KG1 (cell line): Measurements from ENCODE around the gene RBP3.

Experiments used
- DNase-seq: peaks from one replicate; lab custom pipeline; 2025; lab: John Stamatoyannopoulos, UW

Gene RBP3

GRCh38 chr10:47358457-47358856 is 10.3 kb downstream of the RBP3 start:
- no peak for DNase-seq

DNA sequence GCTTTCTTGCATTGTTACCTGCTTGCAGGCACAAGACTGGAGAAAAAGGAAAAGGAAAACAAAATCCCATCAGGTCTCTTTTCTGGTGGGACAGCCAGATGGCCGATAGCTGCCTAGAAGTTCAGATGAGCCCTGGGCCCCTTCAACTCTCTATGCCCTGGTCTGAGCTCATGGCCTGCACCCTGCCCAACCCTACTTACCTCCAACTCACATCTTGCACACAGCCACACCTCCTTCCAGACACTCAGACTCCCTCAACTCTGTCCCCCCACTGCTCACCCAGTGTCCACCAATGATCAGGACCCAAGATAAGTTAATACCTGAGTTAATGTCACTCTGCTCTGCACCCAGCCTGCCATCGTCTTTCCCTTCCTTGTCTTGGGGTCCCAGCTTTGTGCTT is 10.9 kb downstream of the RBP3 start:
- DNase-seq, result no peak

DNA sequence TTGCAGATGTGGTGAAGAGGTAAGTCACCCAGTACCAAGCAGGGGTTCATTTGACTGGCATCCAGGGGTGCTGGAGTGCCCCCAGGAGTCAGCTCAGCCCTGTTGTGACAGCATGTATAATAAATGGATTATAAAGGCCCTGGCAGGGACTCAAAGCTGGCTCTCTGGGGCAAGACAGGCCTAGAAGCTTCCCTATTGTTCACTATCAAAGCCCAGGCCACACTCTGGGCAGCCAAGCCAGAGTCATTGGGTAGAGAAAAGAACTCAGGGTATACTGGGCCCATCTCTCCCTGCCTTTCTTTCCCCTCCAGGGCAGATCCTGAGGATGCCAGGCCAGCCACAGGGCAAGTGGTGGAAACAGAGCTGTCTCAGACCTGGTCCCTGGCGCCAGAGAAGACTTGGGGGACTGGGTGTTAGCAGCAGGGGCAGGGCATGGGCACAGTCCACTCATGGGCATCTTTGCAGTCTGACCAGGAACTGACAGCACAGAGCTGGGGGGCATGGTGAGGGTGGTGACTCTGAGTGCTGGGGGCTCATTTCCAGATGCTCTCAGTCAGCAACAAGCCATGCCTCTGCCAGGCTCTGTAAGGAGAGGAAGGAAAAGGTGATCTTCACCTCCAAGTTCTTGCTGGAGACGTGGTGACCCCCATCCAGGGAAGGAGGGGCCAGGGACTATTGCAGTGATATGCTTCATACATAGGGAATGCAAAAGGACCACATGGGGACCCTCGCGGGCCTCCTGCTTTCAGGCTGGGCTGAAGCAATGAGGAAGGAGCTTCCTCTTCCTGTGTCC is 11.7 kb downstream of the RBP3 start:
- no peak for DNase-seq

DNA sequence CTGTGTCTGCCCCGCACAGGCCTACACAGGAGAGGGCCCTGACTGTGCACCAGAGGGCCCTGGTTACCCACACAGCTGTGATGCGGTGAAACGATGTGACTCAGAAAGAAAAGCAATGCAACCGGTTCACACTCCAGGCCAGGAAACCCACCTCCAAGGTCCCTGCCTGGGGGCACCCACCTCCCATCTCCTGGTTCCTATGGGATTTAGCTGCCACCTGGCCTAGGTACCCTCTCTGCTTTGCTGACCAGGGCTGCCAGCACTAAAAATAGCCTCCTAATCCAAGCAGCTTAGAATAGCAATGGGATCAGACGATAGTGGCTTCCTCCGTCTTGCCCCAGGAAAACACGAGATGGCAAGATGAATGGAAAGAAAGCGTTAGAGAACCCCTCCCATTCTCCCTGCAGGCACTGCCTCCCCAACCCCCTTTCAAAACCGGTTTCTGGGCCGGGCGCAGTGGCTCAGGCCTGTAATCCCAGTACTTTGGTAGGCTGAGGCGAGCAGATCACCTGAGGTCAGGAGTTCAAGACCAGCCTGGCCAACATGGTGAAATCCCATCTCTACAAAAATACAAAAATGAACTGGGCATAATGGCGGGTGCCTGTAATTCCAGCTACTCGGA is 12.4 kb downstream of the RBP3 start:
- DNase-seq, result no peak

- DNase-seq, result no peak
Measured at GRCh38 chr10:47361293-47361692, 13.1 kb downstream of the RBP3 start.

- no peak for DNase-seq
Measured at GRCh38 chr10:47362199-47362598, 14.0 kb downstream of the RBP3 start.

DNA sequence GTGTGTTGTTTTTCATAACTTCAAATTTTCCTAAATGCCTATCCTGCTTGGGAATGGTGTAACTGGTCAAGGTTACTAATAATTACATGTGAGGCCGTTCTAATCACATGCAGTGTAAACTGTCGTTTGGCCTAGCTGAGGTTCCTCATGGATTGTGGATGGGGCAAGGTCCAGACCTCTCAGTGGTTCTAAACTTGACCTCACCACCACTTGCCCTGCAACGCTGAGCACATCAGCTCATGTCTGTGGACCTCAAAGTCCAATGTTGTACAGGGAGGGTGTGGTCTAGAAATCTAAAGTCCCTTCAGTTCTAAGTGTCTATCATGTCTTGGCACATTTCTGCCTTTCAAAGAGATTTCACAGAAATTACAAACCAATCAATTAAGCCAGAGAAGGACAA is 15.6 kb downstream of the RBP3 start:
- DNase-seq, result no peak

DNA sequence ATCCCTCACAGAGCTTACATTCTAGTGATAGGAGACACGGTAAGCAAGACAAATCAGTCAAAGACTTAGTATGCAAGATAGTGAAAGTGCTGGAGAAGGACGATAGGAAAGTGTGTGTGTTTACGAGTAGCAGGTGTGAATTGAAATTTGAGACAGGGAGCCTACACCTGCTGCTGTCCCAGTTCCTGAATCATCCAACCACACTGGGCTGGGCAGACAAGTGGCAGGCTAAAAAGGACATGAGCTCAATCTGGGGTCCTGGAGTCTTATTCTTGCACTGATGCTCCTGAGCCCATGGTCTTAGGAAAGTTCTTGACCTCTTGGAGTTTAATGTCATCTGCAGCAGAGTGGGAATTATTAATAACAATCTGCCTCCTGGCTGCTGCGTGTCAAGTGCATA is 16.2 kb downstream of the RBP3 start:
- DNase-seq, result no peak

- DNase-seq, result no peak
Measured at GRCh38 chr10:47364911-47365310, 16.7 kb downstream of the RBP3 start.

DNA sequence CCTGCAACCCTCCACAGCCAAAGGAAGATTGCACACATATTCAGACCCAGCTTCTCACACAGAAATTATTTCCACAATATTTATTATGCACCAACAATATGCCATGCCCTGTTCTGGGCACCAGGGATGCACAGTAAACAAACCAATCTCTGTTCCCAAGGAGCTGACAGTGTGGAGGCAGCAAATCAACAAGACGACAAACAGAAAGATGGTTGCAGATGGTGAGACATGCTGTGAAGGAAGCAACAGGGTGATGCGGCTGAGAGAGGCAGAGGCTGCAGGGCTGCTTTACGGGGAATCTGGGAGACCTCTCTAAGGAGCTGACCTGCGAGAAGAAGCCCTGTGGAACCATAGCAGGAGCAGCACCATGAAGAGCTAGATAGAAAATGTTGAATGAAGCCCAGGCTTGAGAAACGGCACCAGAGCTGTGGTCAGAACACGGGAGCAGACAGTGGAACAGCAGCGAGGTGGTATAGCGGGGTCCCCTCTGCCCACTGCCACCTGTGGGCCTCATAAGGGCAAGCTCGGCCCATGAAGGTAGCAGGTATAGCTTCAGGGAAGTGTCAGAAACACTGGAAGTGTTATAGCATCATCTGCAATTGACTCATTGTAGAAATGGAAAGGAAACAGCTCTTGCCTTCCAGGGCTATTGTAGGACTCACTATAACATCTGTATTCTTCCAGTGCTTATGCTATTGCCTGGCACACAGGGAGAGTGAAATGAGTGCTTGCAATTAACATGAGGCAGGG is 17.4 kb downstream of the RBP3 start:
- DNase-seq, result no peak

DNA sequence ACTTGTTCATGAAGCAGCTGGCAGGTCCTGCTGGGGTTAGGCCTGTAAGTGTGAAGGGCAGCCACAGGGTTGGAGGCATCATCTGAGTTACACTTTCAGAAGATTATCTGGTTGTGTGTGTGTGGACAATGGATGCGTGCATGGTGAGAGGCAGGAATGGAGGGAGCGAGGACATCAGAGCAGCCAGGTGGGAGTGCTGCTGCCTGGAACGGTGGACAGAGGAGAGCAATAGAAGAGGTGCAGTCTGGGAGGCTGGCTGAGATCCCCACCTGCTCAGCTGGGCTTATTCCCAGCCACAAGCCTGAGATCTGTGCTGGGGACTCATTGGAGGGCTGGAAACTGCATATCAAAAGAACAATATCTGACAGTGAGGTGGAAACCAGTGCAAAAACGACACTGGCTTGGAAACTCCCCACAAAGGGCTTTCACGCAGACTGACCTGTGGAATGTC is 18.0 kb downstream of the RBP3 start:
- no peak for DNase-seq

- no peak for DNase-seq
Measured at GRCh38 chr10:47366731-47367460, 18.7 kb downstream of the RBP3 start.

DNA sequence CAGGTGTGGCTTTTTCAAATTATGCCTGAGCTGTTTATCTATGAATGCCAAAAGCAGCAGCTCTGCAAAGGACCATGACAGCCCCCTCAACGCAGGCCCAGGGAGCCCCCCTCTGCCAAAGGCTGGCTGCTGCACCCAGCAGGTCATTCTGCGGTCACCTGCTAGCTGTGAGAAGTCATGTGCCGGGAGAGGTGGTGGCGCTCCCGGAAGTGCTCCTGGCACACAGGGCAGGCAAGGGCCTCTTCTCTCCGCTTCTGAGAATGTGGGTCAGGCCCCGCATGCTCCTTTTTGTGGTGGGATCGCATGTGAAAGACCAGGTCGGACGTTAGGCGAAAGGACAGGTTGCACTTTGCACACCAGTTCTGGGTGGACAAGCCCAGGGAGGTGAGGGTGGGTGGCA is 19.5 kb downstream of the RBP3 start:
- DNase-seq, result no peak

GRCh38 chr10:47368431-47369180 is 20.4 kb downstream of the RBP3 start:
- no peak for DNase-seq

- no peak for DNase-seq
Measured at GRCh38 chr10:47369251-47369894, 21.2 kb downstream of the RBP3 start.

GRCh38 chr10:47370015-47370767 is 22.0 kb downstream of the RBP3 start:
- no peak for DNase-seq

GRCh38 chr10:47370878-47371277 is 22.7 kb downstream of the RBP3 start:
- no peak for DNase-seq

DNA sequence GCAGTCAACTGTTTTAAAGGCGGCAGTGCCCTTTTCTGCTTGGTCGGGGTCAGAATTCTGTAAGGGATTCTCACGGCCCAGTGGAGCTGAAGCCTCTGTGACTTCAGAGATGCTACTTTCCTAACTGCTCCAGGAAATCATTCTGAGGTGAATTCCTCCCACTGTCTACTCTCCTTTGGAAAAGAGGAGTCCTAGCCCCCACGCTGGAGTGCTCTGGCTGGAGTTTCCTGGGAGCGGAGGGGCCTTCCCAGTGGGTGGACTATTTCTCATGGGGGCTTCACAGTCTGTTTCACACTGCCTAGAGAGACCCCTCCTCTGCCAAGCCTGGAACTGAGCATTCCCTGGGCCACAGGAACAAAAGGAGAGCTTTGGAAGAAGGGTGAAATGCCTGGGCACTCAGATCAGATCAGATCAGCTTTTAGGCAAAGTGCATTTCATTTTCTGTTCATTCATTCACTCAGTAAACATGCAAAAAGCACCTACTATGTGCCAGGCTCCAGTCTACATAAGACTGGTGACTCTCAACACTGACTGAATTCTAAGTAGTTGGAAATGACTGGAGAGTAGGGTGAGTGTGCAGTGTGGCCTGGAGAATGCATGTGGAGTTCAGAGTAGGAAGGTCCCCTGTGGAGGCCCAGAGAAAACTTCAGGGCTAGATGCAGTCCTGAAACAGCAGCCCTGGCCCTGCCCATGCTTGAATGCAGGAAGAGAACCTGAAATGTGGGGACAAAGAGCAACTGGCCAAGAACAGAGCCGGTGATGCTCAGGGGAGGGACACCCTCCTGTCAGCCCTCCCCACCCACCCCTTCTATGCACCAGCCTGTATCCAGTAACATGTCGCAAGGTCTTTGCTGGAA is 23.7 kb downstream of the RBP3 start:
- no peak for DNase-seq

GRCh38 chr10:47372726-47373125 is 24.6 kb downstream of the RBP3 start:
- DNase-seq, result no peak
